Erythroblast (primary cell): ENCODE measurements around the gene FMN1.

Source experiments
- GATA1 ChIP-seq: IDR thresholded peaks from 2 replicates; pipeline ENCODE4 v1.6.1; 2011; ENCODE audit warnings: low read depth, mild to moderate bottlenecking, control low read depth, low read length, moderate library complexity
- POLR2A ChIP-seq: IDR thresholded peaks from 2 replicates; pipeline ENCODE4 v1.6.1; 2011; ENCODE audit warnings: mild to moderate bottlenecking, low read length

DNA sequence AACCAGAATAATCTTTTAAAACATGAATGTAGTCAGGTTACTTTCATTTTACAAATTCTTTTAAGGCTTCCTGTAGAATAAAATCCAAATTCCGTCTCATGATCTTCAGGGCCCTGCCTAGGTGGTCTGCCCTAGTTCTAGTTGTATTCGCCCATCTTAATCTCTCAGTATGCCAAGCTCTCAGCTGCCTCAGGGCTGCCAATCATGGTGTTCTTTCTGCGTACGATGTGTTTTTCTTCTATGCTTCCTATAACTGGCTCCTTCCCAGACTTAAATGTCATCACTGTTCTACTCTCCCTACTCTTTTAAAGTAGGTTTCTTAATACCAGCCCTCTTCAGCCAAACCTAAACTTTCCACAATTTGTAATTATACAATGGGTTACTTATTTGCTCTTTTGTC is 369.3 kb downstream of the FMN1 start:
- TF ChIP-seq POLR2A: no peak
- no peak for TF ChIP-seq GATA1
